Subcutaneous adipose tissue (tissue), 4 donors: ENCODE data around the gene CUEDC1. TPM values are rescaled to one million over a fixed set of nuclear protein-coding genes. Genes with fewer than 3 reads are reported as not detected.

Source experiments
- total RNA-seq, 4 donors: library from RNA; depleted of rRNA; stranded (reverse); fragments of >200 nt; gene quantifications; one replicate each; pipeline ENCODE4 v1.1.0, GENCODE V29; 2016
- TF ChIP-seq, protein P1 (sequence below): fragments of 450-650 bp; IDR thresholded peaks from one replicate; pipeline ENCODE4 v1.5.1; 2016; ENCODE audit warnings: low read depth, mild to moderate bottlenecking, control low read depth, antibody characterized with exemption, moderate library complexity

CUEDC1 gene
- total RNA-seq, 4 donors from 2014 or later: 18.0 to 22.5 (median 21.1) TPM

DNA sequence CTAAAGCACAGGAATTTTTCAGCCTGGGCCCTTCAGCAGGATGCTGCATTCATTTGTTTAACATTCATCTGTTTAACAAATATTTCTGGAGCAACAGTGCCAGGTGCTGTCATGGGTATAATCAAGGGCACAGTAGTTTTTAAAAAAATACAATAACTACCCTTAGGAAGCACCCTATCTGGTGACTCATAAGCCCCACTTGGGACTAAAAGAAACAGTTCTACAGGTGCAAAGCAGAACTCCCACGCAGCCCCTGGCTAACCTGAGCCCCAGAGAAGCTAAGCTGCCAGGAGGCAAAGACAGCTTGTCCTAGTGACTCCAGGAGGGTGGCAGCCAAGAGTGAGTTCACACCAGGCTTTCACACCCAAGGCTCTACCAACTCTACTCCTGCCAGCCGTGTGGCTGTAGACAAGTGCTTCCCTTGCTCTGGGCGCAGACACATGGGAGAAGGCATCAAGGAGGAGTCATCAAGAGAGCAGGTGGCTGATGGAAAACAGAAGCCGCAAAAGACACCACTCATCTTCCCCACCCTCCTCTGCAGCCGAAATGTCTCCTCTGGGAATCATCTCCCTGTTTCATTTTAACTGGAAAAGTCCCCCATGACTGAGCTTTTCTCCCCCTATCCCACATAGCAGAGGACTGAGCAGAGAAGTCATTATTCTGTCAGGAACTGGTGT is 14.4 kb downstream of the CUEDC1 start:
- TF ChIP-seq, protein P1, sequence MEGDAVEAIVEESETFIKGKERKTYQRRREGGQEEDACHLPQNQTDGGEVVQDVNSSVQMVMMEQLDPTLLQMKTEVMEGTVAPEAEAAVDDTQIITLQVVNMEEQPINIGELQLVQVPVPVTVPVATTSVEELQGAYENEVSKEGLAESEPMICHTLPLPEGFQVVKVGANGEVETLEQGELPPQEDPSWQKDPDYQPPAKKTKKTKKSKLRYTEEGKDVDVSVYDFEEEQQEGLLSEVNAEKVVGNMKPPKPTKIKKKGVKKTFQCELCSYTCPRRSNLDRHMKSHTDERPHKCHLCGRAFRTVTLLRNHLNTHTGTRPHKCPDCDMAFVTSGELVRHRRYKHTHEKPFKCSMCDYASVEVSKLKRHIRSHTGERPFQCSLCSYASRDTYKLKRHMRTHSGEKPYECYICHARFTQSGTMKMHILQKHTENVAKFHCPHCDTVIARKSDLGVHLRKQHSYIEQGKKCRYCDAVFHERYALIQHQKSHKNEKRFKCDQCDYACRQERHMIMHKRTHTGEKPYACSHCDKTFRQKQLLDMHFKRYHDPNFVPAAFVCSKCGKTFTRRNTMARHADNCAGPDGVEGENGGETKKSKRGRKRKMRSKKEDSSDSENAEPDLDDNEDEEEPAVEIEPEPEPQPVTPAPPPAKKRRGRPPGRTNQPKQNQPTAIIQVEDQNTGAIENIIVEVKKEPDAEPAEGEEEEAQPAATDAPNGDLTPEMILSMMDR: no peak

DNA sequence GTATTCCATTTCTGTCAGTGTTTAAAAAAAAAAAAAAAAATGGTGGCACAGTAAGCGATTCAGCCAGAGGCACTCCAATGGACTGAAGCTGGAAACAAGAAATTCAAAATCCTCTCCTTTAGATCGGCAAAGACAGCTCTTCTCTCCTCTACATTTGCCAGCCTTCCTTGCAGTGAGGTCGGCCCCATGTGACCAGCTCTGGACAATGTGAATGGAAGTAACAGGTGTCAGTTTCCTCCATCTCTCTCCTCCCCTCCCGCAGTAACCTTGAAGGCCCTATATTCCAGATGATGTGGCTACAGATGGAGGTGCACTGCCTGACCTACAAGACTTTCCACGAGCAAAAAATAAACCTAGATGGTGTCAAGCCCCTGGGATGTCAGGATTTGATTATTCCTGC is 15.0 kb downstream of the CUEDC1 start:
- TF ChIP-seq, protein P1: no peak

GRCh38 chr17:57939797-57940196 is 15.4 kb downstream of the CUEDC1 start:
- TF ChIP-seq, protein P1: no peak

DNA sequence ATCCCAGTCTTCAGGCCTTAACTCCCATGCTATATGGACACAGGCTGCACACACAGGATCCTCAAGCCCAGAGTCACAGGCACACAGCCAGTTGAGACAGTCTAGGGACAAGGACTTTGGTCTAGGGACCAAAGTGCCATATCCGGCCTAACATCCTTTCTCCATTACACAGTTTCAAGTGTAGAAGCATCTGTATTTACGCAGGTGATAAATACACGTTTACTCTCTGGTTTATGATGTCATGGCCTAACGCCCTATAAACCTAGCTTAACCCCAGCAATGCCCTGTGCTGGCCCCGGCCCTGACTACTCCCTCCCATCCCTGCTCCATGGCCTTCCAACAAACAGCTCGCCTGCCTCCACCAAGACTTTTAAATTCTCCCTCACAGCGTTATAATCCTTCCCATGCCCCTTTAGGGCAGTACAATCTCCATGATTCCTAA is 17.1 kb downstream of the CUEDC1 start:
- TF ChIP-seq, protein P1: no peak

- TF ChIP-seq, protein P1: no peak
These were observed 17.7 kb downstream of the CUEDC1 start for GRCh38 chr17:57937492-57937891.

- TF ChIP-seq, protein P1: no peak
These were observed 19.1 kb downstream of the CUEDC1 start for GRCh38 chr17:57935833-57936807.

- TF ChIP-seq, protein P1: no peak
These were observed 23.6 kb downstream of the CUEDC1 start for GRCh38 chr17:57931488-57932137.
